GM20431 (cell line): Measurements from ENCODE around the gene DPP4.

Source experiments
- in situ Hi-C: fragments of 300-500 bp; cut with MseI, MboI; formaldehyde crosslinking; loops from one replicate; pipeline ENCODE4 v1.15.0; 2020; ENCODE audit warnings: low sequenced_read_pairs; ENCODE audit not compliant: unreplicated experiment

Gene DPP4

GRCh38 chr2:162073888-162074631, at the start of gene DPP4:
DPP4 (minus strand) TSS chr2:162074215; CDS start chr2:162073981, 234 bp downstream.
- in situ Hi-C loops = no loop called here

- in situ Hi-C loops = loop anchor here (25.0 kb wide), 1 partner anchor 531 kb away; no protein-coding TSS in a partner anchor
Observed at GRCh38 chr2:162118166-162119031, 44.4 kb upstream of the DPP4 start.

DNA sequence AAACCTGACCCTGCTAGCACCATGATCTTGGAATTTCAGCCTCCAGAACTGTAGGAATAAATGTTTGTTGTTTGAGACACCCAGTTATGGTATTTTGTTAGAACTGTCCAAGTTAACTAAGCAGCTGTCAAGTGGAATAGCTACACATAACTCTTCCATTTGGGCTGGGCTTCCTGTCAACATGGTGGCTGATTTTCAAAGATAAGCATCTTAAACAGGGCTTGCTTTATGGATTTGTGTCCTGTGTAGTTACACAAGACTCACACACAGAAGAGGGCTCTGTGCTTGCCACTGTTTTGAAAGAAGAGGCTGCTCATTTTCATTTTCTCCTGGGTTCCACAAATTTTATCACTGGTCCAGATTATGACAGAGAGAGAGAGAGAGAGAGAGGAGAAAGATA, 42.3 kb upstream of the DPP4 start:
- in situ Hi-C loops = loop anchor here (25.0 kb wide), 1 partner anchor 529 kb away; no protein-coding TSS in a partner anchor

- in situ Hi-C loops = loop anchor here (25.0 kb wide), 1 partner anchor 528 kb away; no protein-coding TSS in a partner anchor
Observed at GRCh38 chr2:162115076-162115475, 41.1 kb upstream of the DPP4 start.

DNA sequence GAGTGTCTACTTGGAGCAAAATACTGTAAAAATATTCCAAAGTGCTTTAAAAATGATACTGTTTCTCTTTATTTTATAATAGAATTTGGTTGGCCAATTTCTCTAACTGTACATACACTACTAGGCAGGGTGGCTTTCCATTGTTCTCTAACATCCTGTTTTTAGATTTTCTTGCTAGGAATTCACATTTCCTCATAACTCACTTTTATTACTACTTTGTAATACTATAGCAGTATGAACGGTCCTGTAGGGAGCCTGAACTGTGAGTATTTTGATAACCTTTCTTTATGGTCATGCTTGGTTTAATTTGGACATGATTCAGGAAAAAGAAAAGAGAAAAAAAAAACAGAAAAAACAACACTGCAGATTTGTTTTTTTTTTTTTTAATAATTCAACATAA, 40.3 kb upstream of the DPP4 start:
- in situ Hi-C loops = loop anchor here (25.0 kb wide), 1 partner anchor 527 kb away; no protein-coding TSS in a partner anchor

- in situ Hi-C loops = loop anchor here (25.0 kb wide), 1 partner anchor 526 kb away; no protein-coding TSS in a partner anchor
Observed at GRCh38 chr2:162113776-162114168, 39.8 kb upstream of the DPP4 start.

GRCh38 chr2:162113088-162113775, 39.2 kb upstream of the DPP4 start:
- in situ Hi-C loops = loop anchor here (25.0 kb wide), 1 partner anchor 526 kb away; no protein-coding TSS in a partner anchor

DNA sequence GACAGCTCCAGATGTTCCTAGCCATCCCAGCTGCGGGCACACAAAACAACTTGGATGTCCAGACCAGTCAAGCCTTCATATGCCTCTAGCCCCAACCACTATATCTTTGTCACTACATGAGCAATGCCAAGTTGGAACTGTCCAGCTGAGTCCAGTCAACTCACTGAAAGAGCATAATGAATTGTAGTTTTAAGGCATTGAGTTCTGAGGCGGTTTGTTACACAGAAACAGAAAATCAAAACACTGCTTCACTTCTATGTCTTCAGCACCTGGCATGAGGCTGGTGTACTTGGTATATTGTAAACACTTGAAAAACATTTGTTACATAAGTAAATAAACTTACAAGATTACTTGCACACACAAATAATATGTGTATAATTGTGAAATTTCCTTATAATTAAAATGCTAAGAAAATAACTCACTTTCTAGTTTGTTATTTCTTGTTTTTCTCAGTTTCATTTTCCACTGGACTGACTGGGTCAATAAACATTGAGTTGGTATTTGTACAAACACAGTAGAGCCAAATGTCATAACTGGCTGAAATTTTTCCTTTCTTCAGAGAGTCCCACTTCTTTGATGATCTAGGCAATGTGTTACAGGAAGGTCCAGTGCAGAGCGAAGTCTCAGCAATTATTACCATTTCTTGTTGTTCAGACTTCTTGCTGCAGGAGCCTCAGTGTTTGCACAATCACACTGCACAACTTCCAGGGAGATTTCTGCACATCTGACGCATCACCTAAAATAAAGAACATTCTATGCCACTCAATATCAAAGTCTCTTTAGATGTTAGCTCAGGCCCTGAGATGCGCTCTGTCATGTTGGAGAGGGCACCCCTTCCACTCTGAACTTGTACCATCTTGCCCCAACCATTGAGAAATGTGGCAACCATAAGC, 38.2 kb upstream of the DPP4 start:
- in situ Hi-C loops = loop anchor here (25.0 kb wide), 1 partner anchor 525 kb away; no protein-coding TSS in a partner anchor

GRCh38 chr2:162107361-162107901, 33.4 kb upstream of the DPP4 start:
- in situ Hi-C loops = loop anchor here (25.0 kb wide), 1 partner anchor 520 kb away; no protein-coding TSS in a partner anchor

DNA sequence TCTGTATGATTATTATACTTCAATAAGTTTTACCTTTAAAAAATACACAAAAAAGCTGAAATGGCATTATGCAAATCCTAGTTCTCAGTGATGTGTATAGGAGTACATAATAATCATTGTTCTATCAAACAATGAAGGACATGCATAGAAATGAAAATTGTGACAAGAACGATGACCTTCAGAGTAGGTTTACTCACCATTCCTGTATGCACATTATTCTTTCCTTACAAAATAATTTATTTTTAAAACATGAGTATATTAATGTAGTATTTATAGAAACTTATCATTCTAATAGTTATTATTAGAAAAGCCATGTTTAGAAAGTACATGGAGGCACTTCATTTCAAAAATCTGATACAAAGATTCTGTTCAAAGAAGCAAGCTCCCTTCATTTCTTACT, 32.7 kb upstream of the DPP4 start:
- in situ Hi-C loops = loop anchor here (25.0 kb wide), 1 partner anchor 519 kb away; no protein-coding TSS in a partner anchor

DNA sequence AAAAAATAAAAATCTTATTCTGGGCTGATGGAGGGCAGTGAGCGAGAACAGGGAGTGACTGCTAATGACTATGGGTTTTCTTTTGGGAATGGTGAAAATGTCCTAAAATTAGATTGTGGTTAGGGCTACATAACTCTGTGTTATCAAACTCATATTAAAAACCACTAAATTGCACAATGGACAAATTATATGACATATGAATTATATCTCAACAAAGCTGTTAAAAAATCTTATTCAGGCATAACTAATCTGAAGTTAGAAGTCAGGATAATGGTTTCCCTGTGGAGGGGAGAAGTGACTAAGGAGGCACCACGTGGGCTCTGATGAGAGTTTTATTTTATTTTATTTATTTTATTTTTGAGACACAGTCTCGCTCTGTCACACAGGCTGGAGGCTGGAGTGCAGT, 32.1 kb upstream of the DPP4 start:
- in situ Hi-C loops = loop anchor here (25.0 kb wide), 1 partner anchor 519 kb away; no protein-coding TSS in a partner anchor

DNA sequence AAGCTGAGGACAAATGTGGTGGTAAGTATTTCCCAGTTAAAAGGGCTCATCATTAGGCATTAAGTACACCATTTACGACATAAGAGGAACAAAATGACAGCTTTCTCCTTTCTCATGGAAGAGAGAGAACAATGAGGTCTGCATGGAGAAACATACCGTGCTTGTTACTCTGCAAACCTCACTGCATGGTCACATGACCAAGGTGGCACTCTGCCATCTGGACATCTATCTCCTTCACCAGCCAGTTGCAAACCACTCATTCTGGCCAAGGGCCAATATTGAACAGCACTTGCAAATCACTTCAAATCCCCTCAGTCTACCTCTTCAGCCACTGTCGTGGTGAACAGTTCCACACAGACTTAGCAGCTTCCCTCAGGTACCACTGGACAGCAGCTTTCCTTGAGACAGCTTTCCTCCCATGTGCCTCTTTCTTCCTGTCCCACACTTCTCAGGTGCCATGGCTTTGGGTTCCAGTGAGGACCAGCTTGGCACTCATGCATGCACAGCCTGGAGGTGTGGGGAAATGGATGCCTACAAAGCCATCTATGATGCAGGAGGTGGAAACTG, 29.5 kb upstream of the DPP4 start:
- in situ Hi-C loops = loop anchor here (25.0 kb wide), 1 partner anchor 516 kb away; no protein-coding TSS in a partner anchor

DNA sequence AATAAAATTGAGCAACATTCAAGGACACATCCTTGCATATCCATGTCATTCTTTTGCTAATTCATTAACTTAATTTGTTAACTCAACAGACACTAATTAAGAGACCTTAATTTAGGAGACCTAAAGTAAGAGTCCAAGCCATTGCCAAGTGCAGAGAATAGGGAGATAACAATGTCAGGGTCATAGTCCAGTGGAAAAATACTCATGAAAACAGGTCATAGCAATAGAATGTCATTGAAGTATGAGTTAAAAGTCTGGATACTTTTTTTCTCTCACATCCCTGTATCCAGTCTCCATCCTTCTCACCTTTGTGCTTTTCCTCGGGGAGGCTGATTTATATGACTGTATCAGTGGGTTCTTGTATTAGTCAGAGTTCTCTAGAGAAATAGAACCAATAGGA, 26.6 kb upstream of the DPP4 start:
- in situ Hi-C loops = loop anchor here (25.0 kb wide), 1 partner anchor 513 kb away; no protein-coding TSS in a partner anchor

DNA sequence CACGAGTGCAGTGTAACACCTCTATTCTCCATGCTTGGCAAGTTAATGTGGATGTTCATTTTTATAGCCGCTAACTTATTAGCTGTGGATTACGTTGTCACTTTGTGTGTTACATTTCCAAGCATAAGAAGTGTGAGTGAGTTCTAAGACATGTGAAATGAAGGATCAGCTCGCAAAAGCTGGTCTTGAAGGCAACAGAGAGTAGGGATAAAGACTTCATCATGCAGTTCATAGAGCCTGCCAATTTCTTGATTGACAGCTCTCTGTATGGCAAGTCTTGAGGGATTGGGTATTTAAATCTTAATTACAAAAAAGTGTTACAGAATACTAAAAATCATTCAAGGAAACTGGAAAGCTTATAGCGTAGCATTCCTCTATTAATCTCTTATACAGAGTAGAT, 25.8 kb upstream of the DPP4 start:
- in situ Hi-C loops = loop anchor here (25.0 kb wide), 1 partner anchor 513 kb away; no protein-coding TSS in a partner anchor

DNA sequence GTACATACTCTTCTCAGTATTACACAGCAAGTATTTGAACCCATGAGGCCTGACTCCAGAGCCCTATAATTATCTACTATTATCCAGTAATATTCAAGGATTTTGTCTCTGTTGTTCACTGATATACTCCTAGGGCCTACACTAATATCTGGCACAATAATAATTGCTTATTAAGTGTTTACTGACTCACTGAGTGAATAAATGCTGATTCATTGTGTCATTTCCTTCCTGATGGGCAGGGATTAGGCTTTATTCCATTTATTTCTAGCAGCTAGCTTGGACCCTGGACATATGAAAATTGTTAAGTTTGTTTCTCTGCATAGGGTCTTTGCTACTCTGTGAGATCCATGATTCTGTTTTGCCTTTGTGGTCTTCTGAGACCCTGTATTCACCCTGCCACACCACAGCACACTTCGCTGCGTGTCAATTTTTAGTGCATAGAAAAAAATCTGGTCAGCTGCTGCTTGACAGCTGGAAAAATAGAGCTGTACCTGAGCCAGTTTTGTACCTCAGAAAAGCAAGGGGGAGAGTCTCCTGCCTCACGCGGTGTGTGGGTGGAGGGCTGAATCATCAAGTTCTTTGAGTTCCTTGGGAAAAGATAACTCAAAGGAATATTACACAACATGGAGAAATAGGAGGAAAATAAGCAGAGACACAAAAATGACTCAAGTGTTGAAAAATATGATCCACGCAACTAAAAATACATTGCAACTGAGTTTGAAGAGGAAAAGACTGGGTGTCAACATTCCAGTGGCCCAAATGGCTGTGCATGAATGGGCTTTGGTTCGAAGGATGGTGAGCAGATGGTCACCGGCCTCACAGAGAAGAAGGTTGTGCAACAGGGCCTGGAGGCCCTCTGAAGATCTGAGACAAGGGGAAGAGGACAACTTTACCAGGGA, 18.9 kb upstream of the DPP4 start:
- in situ Hi-C loops = no loop called here

DNA sequence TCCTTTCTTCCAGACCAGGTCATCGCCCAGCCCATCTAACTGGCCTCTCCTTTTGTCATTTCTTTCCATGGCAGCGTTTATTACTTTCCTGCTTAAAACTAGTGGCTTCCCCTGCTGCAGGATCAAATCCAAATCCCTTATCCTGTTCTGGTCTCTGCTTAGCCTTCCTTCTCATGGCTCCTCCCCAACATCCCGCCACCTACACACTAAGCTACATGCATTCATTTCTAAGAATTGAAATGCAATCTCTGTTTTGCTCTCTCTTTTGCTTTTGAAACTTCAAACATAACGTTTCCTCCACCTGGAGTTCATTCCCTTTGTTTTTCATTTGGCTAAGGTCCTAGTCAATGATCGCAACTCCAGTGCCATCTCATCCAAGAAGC, 18.0 kb upstream of the DPP4 start:
- in situ Hi-C loops = no loop called here

GRCh38 chr2:162091325-162092007, 17.5 kb upstream of the DPP4 start:
- in situ Hi-C loops = no loop called here
